Uterus (tissue), 2 donors: Measurements from ENCODE around the gene GMDS.

Experiments used
- CTCF ChIP-seq, 4 experiments: fragments of 200-600 bp in 2 of 4; fragments of 450-650 bp in 2 of 4; sonication (generic) in 2 of 4; IDR thresholded peaks; one replicate each; pipeline ENCODE4 v1.5.1; 2016 to 2019; ENCODE audit warnings: antibody characterized with exemption in 4 of 4, mild to moderate bottlenecking in 2 of 4, moderate library complexity in 1 of 4
- POLR2A ChIP-seq, 2 donors: fragments of 450-650 bp; IDR thresholded peaks; one replicate each; pipeline ENCODE4 v1.6.1; 2016; ENCODE audit warnings: antibody characterized with exemption in 2 of 2, mild to moderate bottlenecking in 1 of 2, moderate library complexity in 1 of 2

GRCh38 chr6:1657771-1658165 is 587.6 kb downstream of the GMDS start:
- TF ChIP-seq CTCF (IDR thresholded peaks at IDR 0.05) (no peak), POLR2A (IDR thresholded peaks at IDR 0.05) (no peak)
